Body of pancreas (tissue), 4 donors: ENCODE data around the gene SMIM1. TPM values are rescaled to one million over a fixed set of nuclear protein-coding genes. Genes with fewer than 3 reads are reported as not detected.

Experiments used
- ATAC-seq: fragments of 150-250 bp; one replicate; pipeline ENCODE4 v1.9.1; 2016
- DNase-seq, 4 donors: peaks; one replicate each; pipeline ENCODE4 v3.0.0-alpha.2; 2019
- H3K27ac ChIP-seq, 4 donors: fragments of 200-600 bp; sonication (generic); 1 replicate in 3 of 4; 2 replicates in 1 of 4; pipeline versions ENCODE4 v1.5.1 to v1.6.1; 2016 to 2019; ENCODE audit warnings: mild to moderate bottlenecking in 1 of 4, mixed read lengths in 1 of 4, moderate library complexity in 1 of 4
- H3K27me3 ChIP-seq, 2 donors: fragments of 200-600 bp; sonication (generic); one replicate each; pipeline ENCODE4 v1.6.0; 2016; ENCODE audit warnings: mild to moderate bottlenecking in 1 of 2
- H3K36me3 ChIP-seq, 2 donors: fragments of 200-600 bp; sonication (generic); replicated peaks in 1 of 2; 2 replicates each; pipeline ENCODE4 v1.5.1; 2016; ENCODE audit warnings: low read depth in 2 of 2; ENCODE audit not compliant: insufficient read depth in 1 of 2
- H3K4me1 ChIP-seq: fragments of 200-600 bp; sonication (generic); one replicate; pipeline ENCODE4 v1.6.0; 2016
- H3K4me3 ChIP-seq, 2 donors: fragments of 200-600 bp; sonication (generic); 1 replicate in 1 of 2; 2 replicates in 1 of 2; pipeline ENCODE4 v1.5.1; 2016 to 2019
- H3K9me3 ChIP-seq, 3 donors: fragments of 200-600 bp; sonication (generic); 1 replicate in 2 of 3; 2 replicates in 1 of 3; pipeline ENCODE4 v1.5.1; 2016
- CTCF ChIP-seq, 7 experiments: fragments of 450-650 bp in 4 of 7; fragments of 200-600 bp in 3 of 7; sonication (generic) in 3 of 7; IDR thresholded peaks; one replicate each; pipeline ENCODE4 v1.5.1; 2016 to 2019; ENCODE audit warnings: antibody characterized with exemption in 7 of 7
- POLR2A ChIP-seq, 3 donors: fragments of 450-650 bp; IDR thresholded peaks; one replicate each; pipeline ENCODE4 v1.6.1; 2016; ENCODE audit warnings: antibody characterized with exemption in 3 of 3, mild to moderate bottlenecking in 2 of 3
- WGBS, 2 donors: methylation state at CpG; one replicate each; pipeline ENCODE4 v1.1.5; 2017; 5-methylcytosine and 5-hydroxymethylcytosine counted together
- intact Hi-C: fragments of 100-400 bp; cut with DNase I; formaldehyde crosslinking; loops from one replicate; pipeline ENCODE4 v1.15.1; 2023
- total RNA-seq, 2 donors: library from RNA; depleted of rRNA; stranded (reverse); fragments of >200 nt; gene quantifications; one replicate each; pipeline ENCODE4 v1.1.0, GENCODE V29; 2016

SMIM1 gene
- total RNA-seq, 2 donors from 2014 or later: 5.2 TPM; not detected in 1

DNA sequence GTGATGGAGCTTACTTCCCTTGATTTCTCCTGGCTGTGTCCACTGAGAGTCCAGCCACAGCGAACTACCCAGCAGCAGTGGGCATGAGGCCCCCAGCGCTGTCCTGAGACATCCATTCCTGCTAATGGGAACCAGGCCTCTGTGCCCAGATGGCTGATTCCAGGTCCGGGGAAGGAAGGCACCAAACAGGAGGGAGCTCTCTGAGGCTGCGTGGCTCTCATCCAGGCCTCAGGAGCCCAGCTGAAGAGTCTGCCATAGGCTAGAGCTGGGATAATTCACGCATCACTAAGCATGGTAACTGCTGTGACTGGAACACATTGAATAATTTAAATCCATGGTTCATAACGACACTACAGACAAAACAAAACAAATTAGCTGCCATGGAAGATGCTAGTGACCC, 48.5 kb downstream of the SMIM1 start:
- no peaks in the 10 kb centered on the region for H3K27me3 ChIP-seq
- no peaks in the 10 kb centered on the region for H3K9me3 ChIP-seq
- WGBS, 2 donors: 80% methylated on average over 6 of the region's 6 CpGs
- H3K4me1 ChIP-seq: no peaks in the 10 kb centered on the region
- peaks cover 0 to 28% of the 10 kb centered on the region in 2 donors for H3K36me3 ChIP-seq
- TF ChIP-seq CTCF (IDR thresholded peaks at IDR 0.05): no peak
- TF ChIP-seq POLR2A (IDR thresholded peaks at IDR 0.05): no peak
- H3K27ac ChIP-seq: no peak overlapping the region
- H3K4me3 ChIP-seq: no peak overlapping the region
- DNase-seq: no peak
- no peak for ATAC-seq
- intact Hi-C loops: no loop called here

- DNase-seq (no peak), ATAC-seq (no peak)
- Histone ChIP-seq H3K36me3 (peaks cover 0 to 28% of the 10 kb centered on the region in 2 donors), H3K9me3 (no peaks in the 10 kb centered on the region), H3K27me3 (no peaks in the 10 kb centered on the region), H3K4me1 (no peaks in the 10 kb centered on the region), H3K27ac (no peak overlapping the region), H3K4me3 (no peak overlapping the region)
- 78 to 81% methylated on average over 13 of the region's 13 CpGs for WGBS, 2 donors
- TF ChIP-seq POLR2A (IDR thresholded peaks at IDR 0.05) (no peak), CTCF (IDR thresholded peaks at IDR 0.05) (no peak)
- intact Hi-C loops: no loop called here
Measured at GRCh38 chr1:3821447-3821846, 48.9 kb downstream of the SMIM1 start.

GRCh38 chr1:3821908-3822307, 49.4 kb downstream of the SMIM1 start:
- Histone ChIP-seq H3K4me3 (no peak overlapping the region), H3K9me3 (no peaks in the 10 kb centered on the region), H3K4me1 (no peaks in the 10 kb centered on the region), H3K27me3 (no peaks in the 10 kb centered on the region), H3K27ac (no peak overlapping the region), H3K36me3 (peaks cover 0 to 28% of the 10 kb centered on the region in 2 donors)
- TF ChIP-seq CTCF (IDR thresholded peaks at IDR 0.05): no peak
- no peak for DNase-seq
- 81 to 85% methylated on average over 15 of the region's 15 CpGs for WGBS, 2 donors
- ATAC-seq: no peak
- intact Hi-C loops: no loop called here

GRCh38 chr1:3822421-3822820, 49.9 kb downstream of the SMIM1 start:
- no peaks in the 10 kb centered on the region for H3K9me3 ChIP-seq
- intact Hi-C loops: no loop called here
- 74 to 87% methylated on average over 14 to 16 of the region's 16 CpGs for WGBS, 2 donors
- H3K4me1 ChIP-seq: no peaks in the 10 kb centered on the region
- peaks cover 0 to 28% of the 10 kb centered on the region in 2 donors for H3K36me3 ChIP-seq
- no peak for DNase-seq
- TF ChIP-seq POLR2A (IDR thresholded peaks at IDR 0.05): no peak
- TF ChIP-seq CTCF (IDR thresholded peaks at IDR 0.05): no peak
- ATAC-seq: no peak
- H3K27me3 ChIP-seq: no peaks in the 10 kb centered on the region
- no peak overlapping the region for H3K27ac ChIP-seq
- no peak overlapping the region for H3K4me3 ChIP-seq

GRCh38 chr1:3824650-3825049, 52.1 kb downstream of the SMIM1 start:
- Histone ChIP-seq H3K36me3 (peaks cover 0 to 34% of the 10 kb centered on the region in 2 donors), H3K27me3 (no peaks in the 10 kb centered on the region), H3K27ac (no peak overlapping the region), H3K4me1 (no peaks in the 10 kb centered on the region), H3K9me3 (no peaks in the 10 kb centered on the region), H3K4me3 (no peak overlapping the region)
- TF ChIP-seq POLR2A (IDR thresholded peaks at IDR 0.05) (no peak), CTCF (IDR thresholded peaks at IDR 0.05) (no peak)
- intact Hi-C loops: no loop called here
- ATAC-seq (no peak), DNase-seq (no peak)
- WGBS, 2 donors: 72 to 85% methylated on average over 3 to 5 of the region's 8 CpGs
